Gastrocnemius medialis (tissue), 4 donors: ENCODE data around the gene THAP9.

ENCODE experiments used
- POLR2A ChIP-seq, 2 donors: fragments of 450-650 bp; IDR thresholded peaks; one replicate each; pipeline ENCODE4 v1.6.1; 2017; ENCODE audit warnings: antibody characterized with exemption in 2 of 2, mild to moderate bottlenecking in 2 of 2, moderate library complexity in 2 of 2
- TF ChIP-seq, protein P1 (sequence below), 5 experiments: fragments of 450-650 bp in 3 of 5; fragments of 200-600 bp in 2 of 5; sonication (generic) in 2 of 5; IDR thresholded peaks in 4 of 5; conservative IDR thresholded peaks in 1 of 5; 1 replicate in 4 of 5; 2 replicates in 1 of 5; pipeline ENCODE4 v1.5.1; 2016 to 2019; ENCODE audit warnings: antibody characterized with exemption in 5 of 5, mild to moderate bottlenecking in 3 of 5, moderate library complexity in 3 of 5

DNA sequence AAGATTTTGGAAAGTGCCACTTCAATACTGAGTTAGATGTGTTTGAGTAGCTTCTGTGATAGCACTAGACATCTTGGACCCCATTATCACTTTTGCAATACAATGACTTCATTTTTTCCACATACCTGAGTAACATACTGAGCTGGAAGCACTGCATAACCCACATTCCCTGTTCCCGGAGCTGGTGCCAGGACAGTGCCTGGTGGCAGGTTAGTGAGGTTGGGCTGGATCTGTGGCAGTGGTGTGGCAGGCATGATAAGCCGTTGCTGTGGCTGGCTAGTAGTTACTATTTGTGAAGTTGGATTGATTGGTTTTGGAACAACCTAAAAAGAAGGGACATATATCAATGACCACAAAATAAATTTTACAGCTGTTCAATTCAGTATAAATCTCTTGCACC, 38.9 kb downstream of the THAP9 start:
- TF ChIP-seq, protein P1, sequence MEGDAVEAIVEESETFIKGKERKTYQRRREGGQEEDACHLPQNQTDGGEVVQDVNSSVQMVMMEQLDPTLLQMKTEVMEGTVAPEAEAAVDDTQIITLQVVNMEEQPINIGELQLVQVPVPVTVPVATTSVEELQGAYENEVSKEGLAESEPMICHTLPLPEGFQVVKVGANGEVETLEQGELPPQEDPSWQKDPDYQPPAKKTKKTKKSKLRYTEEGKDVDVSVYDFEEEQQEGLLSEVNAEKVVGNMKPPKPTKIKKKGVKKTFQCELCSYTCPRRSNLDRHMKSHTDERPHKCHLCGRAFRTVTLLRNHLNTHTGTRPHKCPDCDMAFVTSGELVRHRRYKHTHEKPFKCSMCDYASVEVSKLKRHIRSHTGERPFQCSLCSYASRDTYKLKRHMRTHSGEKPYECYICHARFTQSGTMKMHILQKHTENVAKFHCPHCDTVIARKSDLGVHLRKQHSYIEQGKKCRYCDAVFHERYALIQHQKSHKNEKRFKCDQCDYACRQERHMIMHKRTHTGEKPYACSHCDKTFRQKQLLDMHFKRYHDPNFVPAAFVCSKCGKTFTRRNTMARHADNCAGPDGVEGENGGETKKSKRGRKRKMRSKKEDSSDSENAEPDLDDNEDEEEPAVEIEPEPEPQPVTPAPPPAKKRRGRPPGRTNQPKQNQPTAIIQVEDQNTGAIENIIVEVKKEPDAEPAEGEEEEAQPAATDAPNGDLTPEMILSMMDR (IDR thresholded peaks at IDR 0.05 in 4 of 5, conservative IDR thresholded peaks at IDR 0.05 in 1 of 5) = no peak
- TF ChIP-seq POLR2A (IDR thresholded peaks at IDR 0.05) = no peak
